Measurements from ENCODE around the gene COL4A1.

- TF ChIP-seq SUZ12 (IDR thresholded peaks at IDR 0.05; ENCODE audit: extremely low read depth, insufficient read depth, insufficient read length), result no peak
- no peak for TF ChIP-seq ZNF274 (IDR thresholded peaks at IDR 0.05; ENCODE audit: low read depth, low read length)
Measured at GRCh38 chr13:110268576-110269185, 38.3 kb downstream of the COL4A1 start.
